NCI-H1417 (cell line): ENCODE data around the gene MPST.

Experiments
- DNase-seq, 3 experiments: peaks; one replicate each; lab custom pipeline; 2025; lab: John Stamatoyannopoulos, UW

MPST gene

DNA sequence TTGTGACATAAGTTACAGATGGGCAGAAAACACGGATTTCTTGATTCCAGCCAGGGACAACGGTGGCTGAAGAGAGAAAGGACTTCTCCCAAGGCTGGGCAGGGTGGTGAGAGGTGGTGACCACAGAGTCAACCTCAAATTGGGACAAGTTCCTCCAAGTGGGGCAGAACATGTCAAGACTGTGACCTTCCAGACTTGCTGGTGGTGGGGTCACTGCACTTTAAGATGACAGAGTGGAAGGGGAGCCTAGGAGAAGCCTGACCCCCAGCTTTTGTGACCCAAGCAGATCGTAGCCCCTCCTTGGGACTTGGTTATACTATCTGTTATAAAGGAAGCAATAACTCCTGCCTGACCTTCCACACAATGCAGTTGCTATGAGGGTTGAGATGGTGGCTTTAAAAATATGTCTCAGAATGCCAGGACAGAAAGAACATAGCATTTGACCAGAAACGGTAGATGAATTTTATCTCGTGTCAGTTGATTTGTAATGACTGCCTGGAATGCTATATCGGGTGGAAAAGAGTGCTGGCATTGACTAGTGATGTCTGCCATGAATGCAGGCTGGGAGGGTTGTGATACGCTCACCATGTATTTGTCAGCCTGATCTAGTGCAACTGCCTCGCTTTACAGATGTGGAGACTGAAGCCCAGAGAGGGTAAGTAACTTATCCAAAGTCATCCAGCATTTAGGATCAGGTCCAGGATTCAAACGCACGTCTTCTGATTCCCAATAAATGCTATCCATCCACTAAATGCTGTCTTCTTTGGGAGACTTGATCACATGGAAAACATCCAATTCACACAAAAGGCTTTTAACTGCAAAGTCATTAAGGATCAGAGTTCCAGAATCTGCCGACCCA, 18.6 kb upstream of the MPST start:
- no peak for DNase-seq

DNA sequence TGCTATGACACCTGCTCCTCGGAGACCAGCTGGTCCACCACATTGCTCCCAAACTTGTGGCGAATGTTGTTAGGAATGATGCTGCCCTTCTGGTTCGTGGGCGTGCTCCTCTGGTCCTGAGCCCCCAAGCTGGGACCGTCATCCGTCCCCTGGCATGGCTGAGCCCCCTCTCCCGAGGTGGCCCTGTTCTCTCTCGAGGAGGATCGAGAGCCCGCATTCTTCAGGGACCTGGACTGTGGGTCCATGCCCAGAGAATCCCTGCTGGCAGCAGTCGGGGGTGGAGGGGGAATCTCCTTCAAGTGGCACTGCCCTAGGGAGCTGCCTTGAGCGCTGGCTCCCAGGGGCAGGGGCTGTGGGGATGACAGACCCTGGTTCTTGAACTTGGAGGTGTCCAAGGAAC, 17.7 kb upstream of the MPST start:
- DNase-seq, result no peak

DNA sequence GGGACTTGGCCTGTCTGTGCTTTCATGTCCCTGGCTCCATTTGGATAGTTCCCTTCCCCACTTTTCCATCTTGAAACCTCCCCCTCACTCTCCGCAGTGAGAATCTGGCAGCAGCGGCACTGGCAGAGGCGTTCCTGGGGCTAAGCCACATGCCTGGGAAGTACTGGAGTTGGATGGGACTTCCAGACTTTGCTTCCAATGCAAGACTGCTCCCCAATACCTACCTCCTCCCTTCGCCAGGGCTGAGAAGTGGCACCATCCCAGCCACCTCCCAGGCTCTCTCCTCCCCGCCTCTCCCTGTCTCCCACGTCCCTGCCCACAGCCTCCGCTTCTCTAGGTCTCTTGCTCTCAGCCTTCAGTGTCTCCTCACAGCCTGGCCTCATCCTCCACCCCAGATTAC, 16.9 kb upstream of the MPST start:
- DNase-seq, result no peak

DNA sequence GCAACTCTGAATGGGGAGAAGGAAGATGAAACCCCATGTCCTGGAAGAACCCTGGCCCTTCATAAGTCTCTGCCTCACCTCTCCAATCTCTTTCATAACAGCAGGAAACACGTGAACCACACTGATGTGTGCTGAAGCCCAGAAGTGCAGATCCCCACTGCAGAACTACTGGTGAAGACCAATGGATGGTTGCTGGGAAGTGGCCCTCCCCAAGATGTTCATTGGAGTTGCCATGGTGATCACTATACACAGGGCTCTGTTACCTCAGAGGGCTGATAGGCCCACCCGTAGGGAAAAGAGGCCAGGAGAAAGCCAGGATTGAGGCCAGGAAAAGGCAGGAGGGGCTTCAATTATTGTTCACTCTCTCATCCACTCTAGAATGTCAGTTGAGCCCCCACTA, 11.9 kb upstream of the MPST start:
- DNase-seq, result peak in 1 of 3 experiments; percentile 40

DNA sequence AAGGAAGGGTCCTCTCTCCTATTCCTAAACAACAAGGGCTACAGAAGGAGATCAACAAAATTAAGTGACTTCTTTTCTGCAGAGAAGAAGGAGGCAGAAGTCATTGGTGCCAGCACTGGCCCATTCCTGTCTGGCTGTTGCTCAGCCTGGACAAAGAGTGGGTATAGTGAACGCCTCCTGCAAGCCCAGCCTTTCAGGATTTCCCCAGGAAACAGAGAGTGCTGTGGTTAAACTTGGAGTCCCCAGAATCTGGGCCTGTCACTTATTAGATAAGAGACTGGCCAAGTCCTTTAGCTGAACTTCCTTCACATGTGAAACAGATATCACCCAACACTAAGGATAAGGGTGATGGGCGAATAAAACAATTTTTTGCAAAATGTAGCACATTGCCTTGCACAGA, 11.2 kb upstream of the MPST start:
- DNase-seq, result no peak

DNA sequence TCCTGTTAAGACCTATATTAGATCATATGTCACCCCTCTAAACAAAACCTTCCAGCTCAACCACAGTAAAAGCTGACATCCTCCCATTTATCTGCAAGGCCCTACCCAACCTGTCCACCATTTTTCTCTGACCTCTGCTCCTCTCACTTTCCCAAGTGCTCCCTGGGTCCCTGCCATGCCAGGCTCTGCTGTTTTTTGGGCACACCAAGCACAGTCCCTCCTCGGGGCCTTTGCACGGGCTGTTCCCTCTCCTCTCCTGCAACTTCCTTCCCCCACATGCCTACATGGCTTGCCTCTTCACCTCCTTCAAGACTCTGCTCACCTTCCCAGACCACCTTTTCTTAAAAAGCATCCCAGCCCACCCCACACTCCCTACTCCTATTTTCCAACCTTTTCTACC, 10.1 kb upstream of the MPST start:
- no peak for DNase-seq

DNA sequence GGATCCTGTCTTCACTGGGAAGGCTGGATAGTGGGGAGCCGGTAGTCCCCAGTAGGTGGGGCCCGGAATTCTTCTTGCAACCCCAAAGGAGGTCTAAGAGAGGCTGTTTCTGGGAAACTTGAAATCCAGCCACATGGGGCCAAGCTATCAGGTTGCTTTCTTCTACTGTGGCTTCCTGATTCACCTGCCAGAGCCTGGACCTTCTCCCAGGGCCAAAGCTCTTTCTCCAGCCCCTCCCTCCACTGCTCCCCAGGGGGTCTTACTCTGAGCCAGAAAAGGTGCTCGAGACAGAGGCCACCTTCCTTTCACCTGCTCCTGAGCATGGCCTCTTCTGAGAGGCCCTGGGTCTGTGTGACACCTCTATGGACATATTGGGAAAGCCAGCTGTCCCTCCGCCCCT, 9.4 kb upstream of the MPST start:
- no peak for DNase-seq

DNA sequence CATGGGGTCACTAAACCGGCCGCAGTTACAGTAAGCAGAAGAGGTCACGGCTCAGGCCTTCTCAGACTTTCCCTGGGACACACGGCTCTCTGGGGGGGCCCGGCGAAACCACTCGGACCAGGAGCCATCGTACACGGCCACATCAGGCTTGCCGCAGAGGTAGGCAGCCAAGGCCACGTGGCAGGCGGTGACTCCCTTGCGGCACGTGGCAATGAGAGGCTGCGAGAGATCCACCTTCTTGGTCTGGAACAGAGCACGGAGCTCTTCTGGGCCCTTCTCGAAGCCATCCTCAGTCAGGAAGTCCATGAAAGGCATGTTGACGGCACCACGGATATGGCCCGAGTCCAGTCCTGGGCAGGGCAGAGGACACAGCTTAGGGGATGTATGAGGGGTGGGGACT, 8.6 kb upstream of the MPST start:
- DNase-seq, result no peak

DNA sequence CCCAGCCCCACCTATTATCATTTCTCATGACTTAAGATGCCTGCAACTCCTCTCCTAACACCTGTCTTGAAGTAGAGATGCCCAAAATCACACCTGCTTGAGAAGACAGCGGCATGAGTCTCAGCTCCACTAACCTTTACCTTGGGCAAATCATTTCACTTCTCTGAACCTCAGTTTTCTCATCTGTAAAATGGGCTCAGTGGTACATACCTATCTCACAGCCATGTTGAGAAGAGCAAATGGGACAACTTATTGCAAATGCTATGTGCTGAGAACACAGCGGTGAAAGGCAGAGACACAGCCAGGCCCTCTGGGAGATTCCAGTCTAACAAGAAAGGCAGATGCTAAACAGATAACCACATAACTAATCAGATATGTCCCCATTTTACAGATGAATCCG, 8.1 kb upstream of the MPST start:
- DNase-seq, result no peak

DNA sequence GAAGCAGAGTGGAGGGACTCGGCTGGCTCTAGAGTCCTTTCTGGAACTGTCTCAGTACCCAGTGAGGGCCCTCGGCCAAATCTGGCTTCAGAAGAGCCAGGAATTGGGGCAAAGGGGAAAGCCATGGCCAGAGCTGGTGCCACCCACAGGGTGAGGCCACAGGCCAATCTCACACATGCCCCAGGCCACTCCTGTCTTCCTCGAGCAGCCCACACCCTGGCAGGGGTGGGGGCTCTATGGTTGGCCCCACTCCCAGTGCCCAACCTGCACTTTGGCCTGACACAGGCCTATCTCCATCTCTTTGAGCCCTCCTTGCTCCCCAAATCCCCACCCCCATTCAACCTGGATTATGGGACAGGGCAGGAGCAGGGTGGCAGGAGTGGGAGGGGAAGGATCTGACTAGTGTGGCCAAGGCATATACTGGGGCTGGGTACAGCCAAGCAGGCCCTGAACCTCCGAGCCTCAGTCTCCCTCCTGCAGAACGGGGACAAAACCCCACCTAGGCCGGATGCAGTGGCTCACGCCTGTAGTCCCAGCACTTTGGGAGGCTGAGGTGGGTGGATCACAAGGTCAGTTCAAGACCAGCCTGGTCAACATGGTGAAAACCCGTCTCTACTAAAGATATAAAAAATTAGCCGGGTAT, 7.2 kb upstream of the MPST start:
- no peak for DNase-seq

DNA sequence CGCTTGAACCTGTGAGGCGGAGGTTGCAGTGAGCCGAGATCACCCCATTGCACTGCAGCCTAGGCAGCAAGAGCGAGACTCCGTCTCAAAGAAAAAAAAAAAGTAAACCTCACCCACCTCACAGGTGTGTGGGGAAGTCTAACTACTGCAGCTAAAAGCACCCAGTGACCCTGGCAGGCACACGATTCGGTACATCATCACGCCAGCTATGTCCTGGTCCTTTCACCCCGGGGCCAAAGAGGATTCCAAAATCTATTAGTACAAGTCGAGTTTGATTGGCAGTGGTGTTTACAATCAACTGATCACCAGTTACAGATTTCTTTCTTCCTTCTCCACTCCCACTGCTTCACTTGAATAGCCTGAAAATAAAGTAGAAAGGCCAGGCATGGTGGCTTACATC, 6.6 kb upstream of the MPST start:
- no peak for DNase-seq

DNA sequence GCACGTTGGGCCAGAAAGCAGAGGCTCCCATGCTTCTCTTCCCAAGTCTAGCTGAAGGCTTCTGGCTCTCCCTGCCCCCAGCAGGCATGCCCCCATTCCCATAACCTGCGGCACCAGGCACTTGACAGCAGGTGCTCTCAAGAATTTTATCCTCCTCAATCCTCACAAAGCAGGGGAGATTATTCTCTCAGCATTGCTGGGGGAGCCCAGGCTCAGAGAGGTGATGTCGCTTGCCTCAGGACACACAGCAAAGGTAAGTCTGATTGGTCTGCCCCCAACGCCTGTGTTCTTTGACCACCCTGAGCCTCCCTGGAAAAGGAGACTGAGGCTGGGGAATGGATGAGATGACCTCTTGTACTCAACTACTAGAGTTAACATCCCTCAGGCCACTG, 5.1 kb upstream of the MPST start:
- no peak for DNase-seq

DNA sequence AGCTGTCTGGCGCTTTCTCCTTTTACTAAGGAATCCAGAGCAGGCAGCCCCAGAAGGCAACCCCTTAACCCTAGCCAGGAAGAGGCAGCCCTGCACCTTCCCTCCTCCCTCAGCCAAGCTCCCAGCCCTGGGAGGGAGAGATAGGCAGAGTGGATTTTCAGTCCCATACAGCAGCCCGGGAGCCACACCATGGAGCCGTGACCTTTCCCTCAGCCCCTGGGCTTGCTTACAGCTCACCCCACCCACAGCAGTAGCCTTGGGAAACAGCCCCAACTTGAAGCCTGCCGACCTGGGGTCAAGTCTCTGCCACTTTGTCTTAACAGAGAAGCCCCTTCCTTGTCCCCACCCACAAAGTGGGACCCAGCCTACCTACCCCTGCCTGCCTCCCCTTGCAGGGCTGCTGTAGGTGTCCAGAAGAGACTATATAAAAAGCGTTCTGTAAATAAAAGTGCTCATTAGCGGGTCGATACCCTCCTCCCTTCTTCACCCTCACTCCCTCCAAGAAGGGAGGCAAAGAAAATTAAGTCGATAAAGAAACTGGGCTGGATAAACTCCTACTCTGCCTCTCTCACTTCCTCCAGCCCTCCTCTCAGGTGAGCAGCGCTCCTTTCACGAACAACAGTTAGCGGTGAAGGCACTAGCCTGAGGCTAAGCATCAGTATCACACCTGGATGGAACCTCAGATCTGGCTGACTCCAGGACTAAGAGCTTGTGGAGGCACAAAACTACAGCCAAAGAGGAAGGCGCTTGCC, 4.5 kb upstream of the MPST start:
- peak in 1 of 3 experiments; percentile 20 for DNase-seq

DNA sequence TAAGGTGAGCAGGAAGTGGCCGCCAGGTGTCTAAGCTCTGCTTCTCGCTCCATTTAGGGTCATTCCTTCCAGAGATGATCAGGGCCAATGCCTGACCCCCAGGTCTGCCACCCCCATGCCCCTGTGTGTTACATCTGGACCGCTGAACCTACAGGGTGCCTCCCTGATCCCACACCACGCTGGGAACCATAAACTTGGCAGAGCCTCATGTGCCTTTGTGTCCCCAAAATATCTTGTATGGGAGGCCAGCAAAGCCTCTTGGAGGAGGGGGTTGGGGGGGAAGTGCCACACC, 4.0 kb upstream of the MPST start:
- DNase-seq, result no peak

DNA sequence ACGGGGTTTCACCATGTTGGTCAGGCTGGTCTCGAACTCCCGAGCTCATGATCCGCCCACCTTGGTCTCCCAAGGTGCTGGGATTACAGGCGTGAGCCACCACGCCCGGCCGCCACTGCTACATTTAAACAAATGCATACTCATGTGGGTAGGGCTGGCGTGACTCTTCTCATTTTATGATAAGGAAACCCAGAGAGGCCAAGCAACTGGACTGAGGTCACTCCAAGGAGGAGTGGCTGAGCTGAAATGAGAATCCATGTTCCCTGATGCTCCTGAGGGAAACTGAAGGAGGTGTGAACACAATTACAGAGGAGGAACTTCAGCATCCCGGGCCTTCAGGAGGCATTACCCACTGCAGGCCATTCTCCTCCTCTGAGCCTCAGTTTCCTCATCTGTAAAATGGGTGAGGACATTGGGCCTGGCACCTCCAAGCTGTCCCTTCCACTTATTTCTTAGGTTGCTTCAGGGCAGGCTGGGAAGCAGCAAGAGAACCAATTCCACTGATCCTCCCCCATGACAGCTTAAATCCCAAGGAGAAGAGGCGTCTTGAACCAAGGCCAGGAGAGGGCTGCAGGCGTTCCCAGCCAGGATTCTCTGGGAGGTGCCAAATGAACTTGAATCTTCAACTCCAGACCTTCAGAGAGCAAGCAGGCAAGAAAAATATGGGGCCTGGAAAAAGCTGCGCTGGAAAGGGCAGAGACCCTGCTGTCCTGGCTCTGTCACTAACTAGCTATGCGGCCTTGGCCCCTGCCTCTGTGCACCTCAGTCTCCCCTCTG, 3.2 kb upstream of the MPST start:
- no peak for DNase-seq

DNA sequence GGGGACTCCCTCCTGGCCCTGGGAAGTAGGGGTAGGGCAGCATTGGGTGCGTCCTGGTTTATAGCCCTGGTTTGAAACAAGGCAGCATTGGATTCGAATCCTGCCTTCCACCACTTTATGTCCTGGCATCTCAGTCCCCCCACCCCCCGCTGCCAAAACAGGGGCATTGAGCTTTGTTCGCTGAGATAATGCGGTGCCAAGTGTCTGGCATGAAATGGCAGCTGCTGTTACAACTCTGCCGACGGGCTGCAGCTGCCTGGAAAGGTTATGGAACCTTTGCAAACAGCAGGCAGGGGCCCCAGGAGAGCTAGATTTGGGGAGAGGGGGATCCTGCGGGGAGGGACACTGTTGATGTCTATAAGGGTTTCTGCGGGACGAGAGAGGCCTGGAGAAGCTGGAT, 2.2 kb upstream of the MPST start:
- DNase-seq, result no peak

DNA sequence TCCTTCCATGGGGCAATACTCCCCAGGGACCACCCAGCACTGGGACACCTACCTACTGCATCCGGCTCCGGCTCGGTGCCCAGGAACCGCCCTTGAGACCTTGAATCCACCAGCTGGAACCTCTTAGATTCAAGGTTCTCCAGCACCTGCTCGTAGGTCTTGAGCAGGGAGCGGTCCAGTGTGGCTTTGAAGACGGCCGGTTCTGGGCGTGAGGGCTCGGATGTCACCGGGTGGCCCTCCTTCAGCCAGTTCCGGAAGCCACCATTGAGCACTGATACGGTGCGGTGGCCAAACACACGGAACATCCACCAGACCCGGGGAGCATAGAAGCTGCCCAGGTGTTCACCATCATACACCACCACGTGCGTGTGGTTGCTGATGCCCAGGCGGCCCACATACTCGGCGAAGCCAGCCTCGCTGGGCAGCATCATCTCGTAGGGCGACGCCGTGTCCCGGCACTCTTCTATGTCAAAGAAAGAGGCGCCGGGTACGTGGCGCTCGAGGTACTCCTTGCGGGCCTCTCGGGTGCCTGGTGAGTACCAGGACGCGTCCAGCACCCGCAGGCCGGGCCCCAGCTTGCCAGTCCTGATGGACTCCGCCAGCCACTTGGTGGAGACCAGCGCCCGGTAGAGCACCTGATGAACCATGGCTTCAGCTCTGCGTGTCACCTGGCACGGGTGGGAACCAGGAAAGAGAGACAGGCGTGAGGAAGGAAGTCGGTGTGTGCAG, 1.3 kb upstream of the MPST start:
- DNase-seq, result no peak

DNA sequence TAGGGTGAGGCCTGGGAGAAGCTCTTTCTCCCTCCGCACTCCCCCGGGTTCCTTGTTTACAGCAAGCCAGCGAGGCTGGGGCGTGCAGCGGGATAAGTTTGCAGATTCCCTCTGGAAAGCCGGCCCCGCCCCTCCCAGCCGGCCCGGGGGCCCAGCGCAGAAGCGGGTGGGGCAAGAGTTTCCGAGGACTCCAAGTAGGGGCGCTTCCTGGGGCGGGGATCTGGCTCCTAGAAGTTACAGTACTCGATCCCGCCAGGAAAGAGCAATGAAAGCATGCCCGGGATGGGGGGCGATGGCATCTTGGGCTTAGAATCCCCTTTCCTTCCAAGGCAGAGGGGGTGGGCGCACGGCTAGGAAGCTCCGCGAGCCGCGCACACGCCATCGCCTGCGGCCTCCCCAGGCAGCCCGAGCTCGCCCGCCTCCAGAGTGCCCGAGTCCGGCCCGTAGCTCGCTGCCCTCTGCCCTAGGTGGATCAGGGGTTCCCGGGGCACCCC, 680 bp upstream of the MPST start:
- peak in 2 of 3 experiments; percentile 40 to 51 for DNase-seq

DNA sequence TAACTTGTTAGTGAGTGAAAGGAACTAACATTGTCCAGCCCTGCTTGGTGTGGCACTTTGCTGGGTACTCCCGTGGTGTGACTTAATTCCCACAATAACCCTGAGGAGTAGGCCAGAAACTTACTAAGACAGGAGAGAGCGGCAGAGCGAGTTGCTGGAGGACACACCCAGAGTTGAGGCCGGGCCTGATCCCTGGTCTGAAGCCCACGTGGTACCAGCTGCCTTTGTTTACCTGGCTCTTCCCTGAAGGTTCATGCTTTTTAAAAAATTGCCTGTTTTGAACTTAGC, 594 bp downstream of the MPST start:
- peak in 1 of 3 experiments; percentile 53 for DNase-seq

DNA sequence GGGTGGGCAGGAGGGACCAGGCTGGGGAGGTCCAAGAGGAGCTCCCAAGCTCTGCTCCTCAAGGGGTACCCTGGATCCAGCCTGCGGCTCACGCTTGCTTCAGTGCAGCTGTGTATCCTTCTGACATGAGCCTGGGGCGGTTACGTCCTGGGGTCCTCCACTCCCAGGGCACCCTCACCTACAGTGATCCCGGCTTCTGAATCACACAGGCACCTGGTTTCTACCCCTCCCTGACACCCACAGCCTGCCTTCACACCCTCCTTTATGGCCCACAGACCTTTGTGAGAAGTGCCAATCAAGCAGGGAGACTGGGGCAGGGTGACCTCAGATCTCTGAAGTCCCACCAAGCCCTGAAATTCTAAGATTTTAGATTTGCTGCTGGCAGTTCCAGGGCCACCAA, 1.5 kb downstream of the MPST start:
- no peak for DNase-seq

DNA sequence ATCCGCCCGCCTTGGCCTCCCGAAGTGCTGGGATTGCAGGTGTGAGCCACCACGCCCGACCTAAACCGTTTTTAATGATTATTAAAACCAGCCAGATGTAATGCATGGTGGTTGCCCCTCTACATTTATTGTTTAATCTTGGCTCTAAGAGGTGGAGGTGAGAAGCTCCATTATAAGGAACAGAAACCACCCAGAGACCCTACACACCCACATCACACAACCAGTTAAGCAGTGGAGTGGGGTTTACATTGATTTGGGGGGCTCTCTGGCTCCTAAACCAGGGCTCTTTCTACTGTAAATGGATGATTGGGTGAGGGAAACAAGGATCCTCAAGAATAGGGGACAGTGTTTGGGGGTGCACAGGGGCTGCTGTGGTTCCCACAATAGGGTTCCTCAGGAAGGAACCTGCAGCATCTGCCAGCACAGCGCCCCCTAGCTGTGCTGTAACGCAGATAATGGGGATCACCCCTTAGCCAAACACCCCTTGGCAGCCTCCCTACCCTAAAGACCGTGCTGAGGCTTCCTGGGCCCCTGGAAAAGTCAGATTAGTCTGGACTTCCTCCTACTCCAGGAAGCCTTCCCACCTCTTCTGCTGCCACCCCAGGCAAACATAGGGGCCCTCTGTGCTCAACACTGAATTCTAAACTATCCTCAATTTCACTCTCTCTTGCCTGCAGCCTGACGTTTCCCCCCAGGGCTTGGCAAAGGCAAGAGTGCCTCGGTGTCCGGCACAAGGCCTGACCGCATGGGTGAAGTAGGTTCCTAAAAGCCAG, 2.4 kb downstream of the MPST start:
- DNase-seq, result no peak
